Sigmoid colon (tissue), 4 donors: ENCODE results near the gene LPIN3.

Source experiments
- CTCF ChIP-seq, 4 experiments: fragments of 450-650 bp in 3 of 4; fragments of 200-600 bp in 1 of 4; IDR thresholded peaks; one replicate each; pipeline ENCODE4 v1.5.1; 2016 to 2019; ENCODE audit warnings: antibody characterized with exemption in 4 of 4, mild to moderate bottlenecking in 3 of 4, moderate library complexity in 2 of 4
- EP300 ChIP-seq, 4 donors: sonication (generic); formaldehyde crosslinking; IDR thresholded peaks; one replicate each; pipeline ENCODE4 v1.6.1; 2017; ENCODE audit warnings: antibody characterized with exemption in 4 of 4
- POLR2AphosphoS5 ChIP-seq, 4 donors: sonication (generic); formaldehyde crosslinking; IDR thresholded peaks; one replicate each; pipeline ENCODE4 v1.6.1; 2017; ENCODE audit warnings: antibody characterized with exemption in 4 of 4

- no peak for TF ChIP-seq CTCF (IDR thresholded peaks at IDR 0.05)
- no peak for TF ChIP-seq POLR2AphosphoS5 (IDR thresholded peaks at IDR 0.05)
- TF ChIP-seq EP300 (IDR thresholded peaks at IDR 0.05), result no peak
Measured at GRCh38 chr20:41362748-41363140, 22.1 kb downstream of the LPIN3 start.
